ENCODE measurements around the gene ADCY7. TPM values are rescaled to one million over a fixed set of nuclear protein-coding genes. Genes with fewer than 3 reads are reported as not detected.
A peak's percentile ranks its signal among the peaks of the same experiment; 100 is the strongest.

Gene ADCY7
- total and polyA plus RNA-seq, 9 of the 15 experiments (the other 6 are each of a cell fraction or from before 2014, with no cell fraction given): 2.3 to 108 (median 28.6) TPM

- TF ChIP-seq C11orf30 (IDR thresholded peaks at IDR 0.05; ENCODE audit: low read depth) (peak; percentile 50; the same call in 1 of the 2 replicates), ZNF146 (CRISPR knock-in tag; IDR thresholded peaks at IDR 0.05; ENCODE audit: unreplicated experiment) (no peak), PBX2 (CRISPR knock-in tag; IDR thresholded peaks at IDR 0.05; ENCODE audit: low read depth) (no peak), PBX2 (tag; conservative IDR thresholded peaks at IDR 0.05; ENCODE audit: low read depth) (peak; percentile 57), E2F1 (CRISPR knock-in tag; IDR thresholded peaks at IDR 0.05) (no peak), KAT8 (IDR thresholded peaks at IDR 0.05; ENCODE audit: low read depth) (no peak), TEAD1 (CRISPR knock-in tag; IDR thresholded peaks at IDR 0.05) (no peak), MEIS2 (IDR thresholded peaks at IDR 0.05; ENCODE audit: partially characterized antibody) (peak; percentile 69)
- TF ChIP-seq, protein P1, sequence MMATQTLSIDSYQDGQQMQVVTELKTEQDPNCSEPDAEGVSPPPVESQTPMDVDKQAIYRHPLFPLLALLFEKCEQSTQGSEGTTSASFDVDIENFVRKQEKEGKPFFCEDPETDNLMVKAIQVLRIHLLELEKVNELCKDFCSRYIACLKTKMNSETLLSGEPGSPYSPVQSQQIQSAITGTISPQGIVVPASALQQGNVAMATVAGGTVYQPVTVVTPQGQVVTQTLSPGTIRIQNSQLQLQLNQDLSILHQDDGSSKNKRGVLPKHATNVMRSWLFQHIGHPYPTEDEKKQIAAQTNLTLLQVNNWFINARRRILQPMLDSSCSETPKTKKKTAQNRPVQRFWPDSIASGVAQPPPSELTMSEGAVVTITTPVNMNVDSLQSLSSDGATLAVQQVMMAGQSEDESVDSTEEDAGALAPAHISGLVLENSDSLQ (IDR thresholded peaks at IDR 0.05): peak; percentile 53
- TF ChIP-seq, protein P2, sequence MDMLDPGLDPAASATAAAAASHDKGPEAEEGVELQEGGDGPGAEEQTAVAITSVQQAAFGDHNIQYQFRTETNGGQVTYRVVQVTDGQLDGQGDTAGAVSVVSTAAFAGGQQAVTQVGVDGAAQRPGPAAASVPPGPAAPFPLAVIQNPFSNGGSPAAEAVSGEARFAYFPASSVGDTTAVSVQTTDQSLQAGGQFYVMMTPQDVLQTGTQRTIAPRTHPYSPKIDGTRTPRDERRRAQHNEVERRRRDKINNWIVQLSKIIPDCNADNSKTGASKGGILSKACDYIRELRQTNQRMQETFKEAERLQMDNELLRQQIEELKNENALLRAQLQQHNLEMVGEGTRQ (CRISPR knock-in tag; IDR thresholded peaks at IDR 0.05): no peak
These were observed 93.9 kb downstream of the ADCY7 start (continued) for GRCh38 chr16:50360033-50360778.
